GM18868 (cell line): ENCODE measurements around the gene PXMP4.
"Not testable (repeated sequence)": the region's sequence is repeated elsewhere in the genome, so short reads cannot be mapped to it uniquely, and the experiment has no call there.

Experiments used
- ATAC-seq: cut with Tn5 transposase; IDR thresholded peaks from one replicate; pipeline ENCODE4 v1.9.1; 2021; ENCODE audit warnings: mild to moderate bottlenecking, moderate library complexity; ENCODE audit not compliant: unreplicated experiment

PXMP4 gene

GRCh38 chr20:33704197-33704924 is 15.7 kb downstream of the PXMP4 start:
- ATAC-seq = no peak

DNA sequence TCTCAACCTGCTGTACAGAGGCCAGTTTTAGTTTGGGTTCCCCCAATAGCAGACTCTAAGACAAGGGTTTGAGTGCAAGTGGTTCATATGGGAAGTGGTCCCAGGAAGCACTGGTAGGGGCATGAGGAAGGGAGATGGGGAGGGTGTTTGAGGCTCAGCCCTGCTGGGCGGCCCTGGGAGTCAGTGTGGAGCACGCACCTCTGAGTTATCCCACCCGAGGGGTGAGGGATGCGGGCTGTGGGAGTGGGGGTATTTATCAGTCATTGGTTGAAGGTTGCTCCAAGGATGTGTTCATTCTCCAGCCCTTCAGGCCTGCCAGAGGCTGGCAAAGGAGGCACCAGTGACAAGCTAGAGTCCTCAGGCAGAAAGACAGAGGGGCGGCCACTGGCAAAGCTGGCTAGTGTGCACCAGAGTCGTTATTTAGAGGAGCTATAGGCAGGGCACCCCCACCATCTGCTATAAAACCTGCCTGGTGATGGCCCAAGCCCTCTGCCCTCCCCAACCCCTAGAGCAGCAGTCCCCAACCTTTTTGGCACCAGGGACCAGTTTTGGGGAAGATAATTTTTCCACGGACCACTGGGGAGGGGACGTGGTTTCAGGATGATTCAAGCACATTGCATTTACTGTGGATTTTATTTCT is 16.5 kb downstream of the PXMP4 start:
- ATAC-seq = no peak

DNA sequence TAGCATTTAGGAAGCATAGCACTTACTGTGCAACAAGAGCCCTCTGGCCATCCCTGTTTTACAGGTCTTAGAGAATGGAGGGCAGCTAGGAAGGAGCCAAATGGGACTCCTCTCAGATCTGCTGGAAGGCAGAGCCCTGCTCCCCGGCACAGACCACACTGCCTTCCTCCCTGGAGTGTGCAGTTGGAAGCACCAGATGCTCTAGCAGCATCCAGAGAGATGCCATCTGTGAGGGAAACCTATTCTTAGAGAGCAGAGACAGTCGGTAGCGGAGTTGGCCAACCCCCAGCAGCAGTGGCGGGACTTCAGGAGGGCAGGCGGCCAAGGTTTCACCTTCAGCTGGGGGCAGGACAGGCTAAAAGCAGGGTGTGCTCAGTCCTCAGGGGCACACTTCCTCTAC is 17.2 kb downstream of the PXMP4 start:
- no peak for ATAC-seq

DNA sequence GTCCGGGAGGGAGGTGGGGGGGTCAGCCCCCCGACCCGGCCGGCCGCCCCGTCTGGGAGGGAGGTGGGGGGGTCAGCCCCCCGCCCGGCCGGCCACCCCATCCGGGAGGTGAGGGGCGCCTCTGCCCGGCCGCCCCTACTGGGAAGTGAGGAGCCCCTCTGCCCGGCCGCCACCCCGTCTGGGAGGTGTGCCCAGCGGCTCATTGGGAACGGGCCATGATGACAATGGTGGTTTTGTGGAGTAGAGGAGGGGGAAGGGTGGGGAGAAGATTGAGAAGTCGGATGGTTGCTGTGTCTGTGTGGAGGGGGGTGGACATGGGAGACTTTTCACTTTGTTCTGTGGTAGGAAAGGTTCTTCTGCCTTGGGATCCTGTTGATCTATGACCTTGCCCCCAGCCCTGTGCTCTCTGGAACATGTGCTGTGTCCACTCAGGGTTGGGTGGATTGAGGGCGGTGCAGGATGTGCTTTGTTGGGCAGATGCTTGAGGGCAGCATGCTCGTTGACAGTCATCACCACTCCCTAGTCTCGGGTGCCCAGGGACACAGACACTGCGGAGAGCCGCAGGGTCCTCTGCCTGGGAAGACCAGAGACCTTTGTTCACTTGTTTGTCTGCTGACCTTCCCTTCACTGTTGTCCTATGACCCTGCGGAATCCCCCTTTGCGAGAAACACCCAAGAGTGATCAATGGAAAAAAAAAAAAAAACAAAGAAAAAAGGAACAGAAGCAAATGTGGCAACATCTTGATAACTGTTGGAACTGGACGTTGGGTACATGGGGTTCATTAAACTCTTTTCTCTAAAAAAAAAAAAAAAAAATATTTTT is 18.3 kb downstream of the PXMP4 start:
- no peak for ATAC-seq

DNA sequence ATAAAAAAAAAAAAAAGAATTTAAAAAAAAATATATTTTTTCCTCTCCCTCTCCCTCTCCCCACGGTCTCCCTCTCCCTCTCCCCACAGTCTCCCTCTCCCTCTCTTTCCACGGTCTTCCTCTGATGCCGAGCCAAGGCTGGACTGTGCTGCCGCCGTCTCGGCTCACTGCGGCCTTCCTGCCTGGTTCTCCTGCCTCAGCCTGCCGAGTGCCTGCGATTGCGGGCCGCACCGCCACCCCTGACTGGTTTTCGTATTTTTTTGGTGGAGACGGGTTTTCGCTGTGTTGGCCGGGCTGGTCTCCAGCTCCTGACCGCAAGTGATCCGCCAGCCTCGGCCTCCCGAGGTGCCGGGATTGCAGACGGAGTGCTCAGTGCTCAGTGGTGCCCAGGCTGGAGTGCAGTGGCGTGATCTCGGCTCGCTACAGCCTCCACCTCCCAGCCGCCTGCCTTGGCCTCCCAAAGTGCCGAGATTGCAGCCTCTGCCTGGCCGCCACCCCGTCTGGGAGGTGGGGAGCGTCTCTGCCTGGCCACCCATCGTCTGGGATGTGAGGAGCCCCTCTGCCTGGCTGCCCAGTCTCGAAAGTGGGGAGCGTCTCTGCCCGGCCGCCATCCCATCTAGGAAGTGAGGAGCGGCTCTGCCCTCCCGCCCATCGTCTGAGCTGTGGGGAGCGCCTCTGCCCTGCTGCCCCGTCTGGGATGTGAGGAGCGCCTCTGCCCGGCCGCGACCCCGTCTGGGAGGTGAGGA is 19.2 kb downstream of the PXMP4 start:
- not testable (repeated sequence) for ATAC-seq

DNA sequence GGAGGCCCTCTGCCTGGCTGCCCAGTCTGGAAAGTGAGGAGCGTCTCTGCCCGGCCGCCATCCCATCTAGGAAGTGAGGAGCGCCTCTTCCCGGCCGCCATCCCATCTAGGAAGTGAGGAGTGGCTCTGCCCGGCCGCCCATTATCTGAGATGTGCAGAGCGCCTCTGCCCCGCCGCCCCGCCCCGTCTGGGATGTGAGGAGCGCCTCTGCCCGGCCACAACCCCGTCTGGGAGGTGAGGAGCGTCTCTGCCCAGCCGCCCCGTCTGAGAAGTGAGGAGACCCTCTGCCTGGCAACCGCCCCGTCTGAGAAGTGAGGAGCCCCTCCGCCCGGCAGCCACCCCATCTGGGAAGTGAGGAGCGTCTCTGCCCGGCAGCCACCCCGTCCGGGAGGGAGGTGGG is 21.1 kb downstream of the PXMP4 start:
- ATAC-seq = not testable (repeated sequence)

DNA sequence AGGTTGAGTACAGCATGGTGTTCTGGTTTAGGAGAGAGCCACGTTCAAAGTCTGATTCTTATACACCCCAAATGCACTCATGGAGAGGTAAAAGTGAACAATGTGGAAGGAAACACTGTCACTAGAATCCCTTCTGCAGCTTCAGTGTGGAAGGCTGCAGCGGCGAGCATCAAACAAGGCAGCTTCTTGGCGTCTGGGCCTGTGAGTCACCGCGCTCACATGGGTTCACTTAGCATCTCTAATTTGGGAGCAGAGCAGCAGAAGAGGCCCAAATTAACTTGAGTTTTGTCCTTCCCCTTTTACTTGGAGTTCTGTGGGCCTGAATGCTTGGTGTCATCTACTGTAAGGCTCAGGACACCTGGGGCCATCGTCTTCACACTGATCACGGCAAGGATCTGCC is 23.0 kb downstream of the PXMP4 start:
- ATAC-seq = no peak

DNA sequence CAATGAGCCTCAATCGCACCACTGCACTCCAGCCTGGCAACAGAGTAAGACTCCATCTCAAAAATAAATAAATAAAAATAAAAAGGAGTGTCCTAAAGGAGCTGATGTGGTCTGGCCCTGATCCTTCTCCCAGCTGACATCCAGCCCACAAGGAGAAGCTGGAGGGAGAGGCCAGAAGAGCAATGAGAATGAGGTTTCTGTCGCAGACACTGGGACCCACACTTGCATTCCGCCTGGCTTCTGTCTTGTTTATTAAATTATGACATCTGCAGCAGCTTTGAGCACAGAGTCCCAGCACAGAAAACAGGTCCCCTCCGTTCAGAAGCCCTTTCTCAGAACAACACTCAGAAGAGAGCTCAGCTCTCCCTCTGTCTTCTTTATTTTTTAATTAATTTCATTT is 23.7 kb downstream of the PXMP4 start:
- no peak for ATAC-seq

GRCh38 chr20:33694639-33695012 is 25.5 kb downstream of the PXMP4 start:
- no peak for ATAC-seq

DNA sequence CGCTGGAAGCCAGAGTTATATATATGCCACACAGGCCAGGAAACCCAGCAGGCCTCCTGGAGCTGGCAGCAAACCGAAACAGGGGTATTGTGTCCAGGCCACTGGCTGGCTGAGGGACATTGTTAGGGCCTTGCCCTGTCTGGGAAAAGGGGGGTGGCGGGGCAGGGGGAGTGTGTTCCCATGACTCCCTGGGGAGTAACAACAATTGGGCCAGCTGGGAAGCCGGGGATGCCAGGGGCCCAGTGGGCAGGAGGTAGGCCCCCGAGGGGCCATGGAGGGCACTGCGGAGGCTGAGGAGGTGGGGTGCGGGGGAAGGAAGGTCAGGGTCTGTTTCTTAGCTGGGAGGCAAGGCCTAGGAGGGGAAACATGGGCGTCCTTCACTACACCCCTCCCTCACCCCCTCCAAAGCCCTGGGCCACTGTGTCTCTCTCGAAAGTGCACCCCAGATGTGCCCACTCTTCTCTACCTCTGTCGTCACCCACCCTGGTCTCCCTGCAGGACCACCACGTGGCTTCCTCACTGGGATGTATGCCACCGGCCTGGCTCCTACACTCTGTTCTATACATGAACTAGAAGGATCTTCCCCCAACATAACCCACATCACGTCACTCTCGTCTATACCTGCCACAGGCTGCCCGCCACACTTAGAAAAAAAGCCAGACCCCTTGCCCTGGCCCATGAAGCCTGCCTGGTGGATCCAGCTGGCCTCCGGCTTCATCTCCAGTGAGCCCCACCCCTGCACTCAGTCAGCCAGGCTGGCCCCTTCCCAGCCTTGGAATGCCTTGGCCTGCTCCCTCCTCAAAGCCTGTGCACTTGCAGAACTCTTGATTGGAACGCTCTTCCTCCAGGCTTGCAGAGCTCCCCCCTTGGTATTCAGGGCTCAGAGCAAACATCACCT is 26.1 kb downstream of the PXMP4 start:
- ATAC-seq = no peak

- no peak for ATAC-seq
Measured at GRCh38 chr20:33693289-33693688, 26.8 kb downstream of the PXMP4 start.

- ATAC-seq = no peak
Measured at GRCh38 chr20:33689973-33690372, 30.1 kb downstream of the PXMP4 start.

DNA sequence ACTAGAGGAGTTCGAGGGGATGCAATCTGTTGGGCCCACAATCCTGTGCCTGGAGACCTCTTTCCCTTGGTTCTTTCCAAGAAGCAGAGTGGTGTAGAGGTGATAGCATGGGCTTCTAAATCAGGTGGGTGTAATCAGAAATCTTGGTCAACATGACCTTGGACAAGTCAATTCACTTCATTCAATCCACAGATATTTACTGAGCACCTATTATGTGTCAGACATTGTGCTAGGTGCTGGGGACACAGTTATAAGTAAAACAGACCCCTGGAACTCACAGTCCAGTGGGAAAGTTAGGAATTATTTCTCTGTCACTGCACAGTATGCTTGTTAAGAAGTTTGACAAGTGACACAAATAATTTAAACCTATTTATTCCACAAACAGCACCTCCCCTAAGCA is 30.6 kb downstream of the PXMP4 start:
- no peak for ATAC-seq

- ATAC-seq = no peak
Measured at GRCh38 chr20:33688938-33689424, 31.1 kb downstream of the PXMP4 start.

GRCh38 chr20:33687993-33688937 is 31.8 kb downstream of the PXMP4 start:
- no peak for ATAC-seq

DNA sequence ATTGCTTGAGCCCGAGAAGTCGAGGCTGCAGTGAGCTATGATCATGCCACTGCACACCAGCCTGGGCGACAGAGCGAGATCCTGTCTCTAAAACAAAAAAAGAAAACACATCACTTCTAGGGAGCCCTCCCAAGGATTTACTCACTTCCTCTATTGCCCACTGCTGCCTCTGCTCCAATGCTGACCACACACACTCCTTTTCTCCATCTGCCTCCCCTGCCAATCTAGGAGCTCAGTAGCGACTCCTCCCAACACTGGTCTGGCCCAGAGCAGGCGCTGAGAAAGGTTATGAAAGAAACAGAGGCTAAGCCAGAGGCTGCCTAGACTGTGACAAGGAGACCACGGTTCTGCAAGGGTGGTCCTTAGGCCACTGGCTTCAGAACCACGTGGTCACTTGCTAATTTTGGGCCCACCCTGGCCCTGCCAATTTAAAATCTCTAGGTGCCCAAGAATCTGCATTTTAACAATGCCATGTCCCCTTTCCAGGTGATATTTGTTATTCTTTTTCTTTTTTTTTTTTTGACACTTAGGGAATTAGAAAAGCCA is 32.7 kb downstream of the PXMP4 start:
- ATAC-seq = no peak

DNA sequence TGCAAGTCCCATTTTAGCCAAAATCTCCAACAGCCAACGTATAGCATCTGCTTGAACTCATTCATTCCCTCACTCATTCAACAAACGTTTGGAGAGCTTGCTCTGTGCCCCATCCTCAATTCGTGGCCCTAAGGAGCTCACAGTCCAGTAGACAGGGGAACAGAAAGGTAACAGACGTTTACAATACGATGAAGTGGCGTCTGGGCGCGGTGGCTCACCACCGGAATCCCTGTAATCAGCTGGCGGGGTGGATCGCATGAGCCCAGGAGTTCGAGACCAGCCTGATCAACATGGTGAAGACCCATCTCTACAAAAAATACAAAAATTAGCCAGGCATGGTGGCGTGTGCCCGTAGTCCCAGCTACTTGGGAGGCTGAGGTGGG is 33.1 kb downstream of the PXMP4 start:
- no peak for ATAC-seq

GRCh38 chr20:33686100-33686983 is 33.8 kb downstream of the PXMP4 start, which contains the start of gene E2F1:
TSS of gene E2F1 (minus strand) at chr20:33686385. CDS start at chr20:33686264, 121 bp downstream.
- ATAC-seq = peak; percentile 84
